GM19452 (cell line): Measurements from ENCODE around the gene LIF.
"Not testable (repeated sequence)": the region's sequence is repeated elsewhere in the genome, so short reads cannot be mapped to it uniquely, and the experiment has no call there.

Experiments
- ATAC-seq: cut with Tn5 transposase; IDR thresholded peaks from one replicate; pipeline ENCODE4 v1.9.1; 2021; ENCODE audit not compliant: unreplicated experiment

LIF gene

DNA sequence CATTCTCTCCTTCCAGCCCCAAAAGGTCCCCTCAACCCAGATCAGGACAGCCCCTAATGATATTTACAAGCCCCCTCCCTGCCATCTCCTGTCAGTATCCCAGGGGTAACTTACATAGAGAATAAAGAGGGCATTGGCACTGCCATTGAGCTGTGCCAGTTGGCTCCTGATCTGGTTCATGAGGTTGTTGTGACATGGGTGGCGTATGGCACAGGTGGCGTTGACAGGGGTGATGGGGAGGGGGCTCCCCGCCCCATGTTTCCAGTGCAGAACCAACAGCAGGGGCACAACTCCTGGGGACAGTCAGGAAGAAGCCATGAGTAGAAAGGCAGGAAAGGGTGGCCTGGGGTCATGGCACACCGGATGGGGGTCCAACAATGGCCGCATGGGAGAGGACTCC is 1.9 kb downstream of the LIF start:
- no peak for ATAC-seq

- ATAC-seq: no peak
Observed at GRCh38 chr22:30244066-30244465, 2.5 kb downstream of the LIF start.

- ATAC-seq: no peak
Observed at GRCh38 chr22:30243661-30244060, 2.9 kb downstream of the LIF start.

DNA sequence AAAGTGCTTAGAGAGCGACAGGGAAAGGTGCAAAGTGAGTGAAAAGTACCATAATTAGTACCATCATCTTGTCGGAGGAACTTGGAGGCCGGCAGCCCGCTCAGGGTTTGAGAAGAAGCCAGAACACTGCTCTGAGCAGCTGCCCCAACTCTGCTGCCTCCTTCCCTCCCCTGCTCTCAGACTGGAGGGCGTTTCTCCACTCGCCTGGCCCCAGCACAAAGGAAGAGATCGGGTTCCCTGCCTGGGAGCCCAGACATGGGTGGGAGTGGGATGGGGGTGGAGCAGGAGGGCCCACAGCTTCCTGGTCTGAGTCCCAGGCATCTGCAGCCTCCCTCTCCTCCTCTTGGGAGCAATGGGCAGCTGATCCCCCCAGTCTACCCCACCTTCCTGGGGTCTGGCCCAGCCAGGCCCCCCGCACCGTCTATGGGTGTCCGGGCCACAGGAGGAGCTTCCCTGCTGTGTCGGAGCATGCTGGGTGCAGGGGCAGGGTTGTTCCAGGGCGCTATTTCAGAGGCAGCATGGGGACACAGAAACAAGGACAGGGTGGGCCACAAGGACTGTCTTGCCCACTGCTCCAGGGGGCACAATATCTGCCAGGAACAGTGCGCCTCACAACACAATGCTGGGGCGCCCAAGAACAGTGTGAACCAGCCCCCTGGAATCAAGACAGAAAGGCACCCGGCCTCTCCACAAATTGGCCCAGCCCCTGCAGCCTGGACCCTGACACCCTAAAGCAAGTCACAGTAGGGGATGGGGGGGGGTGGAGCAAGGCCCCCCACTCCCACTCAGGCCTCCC is 4.8 kb downstream of the LIF start:
- no peak for ATAC-seq

GRCh38 chr22:30240541-30241417 is 5.8 kb downstream of the LIF start:
- no peak for ATAC-seq

DNA sequence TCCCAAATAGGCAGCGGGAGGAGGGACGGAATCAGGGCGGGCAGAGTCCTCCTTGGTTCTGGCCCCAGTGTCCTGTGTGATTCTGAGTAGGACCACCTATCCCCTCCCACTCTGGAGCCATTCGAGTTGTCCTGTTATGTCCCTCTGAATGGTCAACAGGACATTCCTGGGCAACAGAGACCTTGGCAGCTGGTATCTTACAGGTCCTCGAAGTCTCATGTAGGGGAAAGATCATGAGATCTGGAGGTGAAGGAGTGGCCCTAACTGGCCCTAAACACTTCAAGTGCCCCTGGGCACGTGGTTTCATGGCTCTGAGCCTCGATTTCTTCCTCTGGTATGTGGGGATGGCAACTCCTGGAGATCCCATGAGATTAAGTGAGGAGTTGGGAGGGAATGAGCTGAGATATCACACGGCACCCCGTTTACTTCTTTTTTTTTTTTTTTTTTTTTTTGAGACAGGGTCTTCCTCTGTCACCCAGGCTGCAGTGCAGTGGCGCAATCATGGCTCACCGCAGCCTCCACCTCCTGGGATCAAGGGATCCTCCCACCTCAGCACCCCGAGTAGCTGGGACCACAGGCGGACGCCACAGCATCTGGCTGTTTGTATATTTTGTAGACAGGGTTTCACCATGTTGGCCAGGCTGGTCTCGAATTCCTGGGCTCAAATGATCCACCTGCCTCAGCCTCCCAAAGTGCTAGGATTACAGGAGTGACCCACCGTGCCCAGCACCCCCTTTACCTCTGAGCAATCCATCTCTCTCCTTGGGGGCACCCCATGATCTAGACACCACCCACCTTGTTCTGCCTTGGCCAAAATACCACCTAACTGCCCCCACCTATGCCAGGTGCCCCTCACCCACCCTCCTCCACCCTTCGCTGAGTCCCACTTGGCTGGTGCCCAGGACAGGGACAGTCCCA is 6.8 kb downstream of the LIF start:
- ATAC-seq: no peak

DNA sequence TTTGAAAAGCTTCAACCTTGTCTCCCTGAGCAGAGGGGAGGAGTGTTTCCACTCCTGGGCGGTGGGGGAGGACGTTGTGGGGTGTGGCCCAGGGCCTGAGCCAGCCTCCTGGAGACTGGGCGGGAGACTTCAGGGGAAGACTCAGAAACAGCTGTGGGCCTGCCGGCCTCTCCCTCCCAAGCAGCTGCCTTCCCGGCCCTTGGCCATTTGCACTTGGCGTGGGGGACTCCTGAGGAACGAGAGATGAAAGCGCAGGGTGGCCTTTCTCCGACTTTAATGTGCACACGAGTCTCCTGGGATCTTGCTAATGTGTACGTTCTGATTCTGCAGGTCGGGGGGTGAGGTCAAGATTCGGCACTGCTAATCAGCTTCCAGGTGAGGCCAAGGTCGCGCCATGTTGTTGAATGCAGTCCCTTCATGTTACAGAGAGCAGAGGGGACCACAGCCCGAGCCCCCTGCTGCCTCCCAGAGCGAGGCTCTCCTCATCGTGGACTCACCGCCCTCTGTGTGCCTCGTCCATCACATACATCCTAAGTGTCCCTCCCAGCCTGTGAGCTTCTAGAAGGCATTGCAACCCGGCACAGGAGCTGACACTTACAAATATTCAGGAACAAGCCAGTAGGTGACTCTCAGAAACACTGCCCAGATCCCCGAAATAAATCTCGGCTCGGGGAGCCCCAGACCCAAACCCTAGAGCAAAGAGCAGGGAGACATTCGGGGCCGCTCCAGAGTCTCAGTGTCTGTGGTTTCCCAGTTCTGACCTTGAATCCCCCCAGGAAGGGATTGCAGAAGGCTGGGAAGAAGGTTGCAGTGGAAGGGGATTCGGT is 7.7 kb downstream of the LIF start:
- ATAC-seq: no peak

DNA sequence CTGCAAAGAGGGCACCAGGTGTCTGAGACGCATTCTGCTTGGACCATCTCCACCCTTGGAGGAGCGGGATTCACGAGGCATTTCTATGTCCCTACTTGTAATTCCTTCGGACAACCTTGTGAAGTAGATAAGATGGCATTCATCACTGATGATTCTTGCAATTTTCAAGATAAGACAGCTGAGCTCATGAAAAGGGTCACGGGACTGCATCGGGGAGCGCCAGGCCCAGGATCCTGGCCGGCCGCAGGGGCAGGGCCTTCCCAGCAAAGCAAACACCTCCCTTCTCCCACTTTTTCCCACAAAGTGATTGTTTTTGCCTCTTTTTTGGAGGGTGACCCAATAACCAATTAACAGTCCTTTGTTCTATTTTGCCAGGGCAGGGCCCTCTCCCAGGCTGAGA is 8.4 kb downstream of the LIF start:
- no peak for ATAC-seq

DNA sequence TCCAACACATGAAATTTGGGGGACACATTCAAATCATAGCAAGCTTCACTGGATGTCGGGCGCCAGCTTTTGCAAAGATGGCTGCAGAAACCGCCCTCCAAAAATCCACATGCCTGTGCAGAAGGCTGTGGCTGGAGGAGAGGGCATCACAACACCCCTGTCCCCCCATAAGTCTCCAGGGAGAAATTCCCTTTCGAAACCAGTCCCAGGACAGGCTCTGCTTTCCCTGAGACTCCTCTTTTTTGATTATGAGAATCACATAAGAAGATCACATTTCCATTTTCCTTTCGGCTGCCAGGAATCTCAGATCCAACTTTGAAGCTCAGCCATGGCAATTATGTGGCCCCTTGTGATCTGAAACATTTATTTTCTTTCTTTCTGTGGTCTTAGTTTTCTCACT is 9.7 kb downstream of the LIF start:
- ATAC-seq: no peak

DNA sequence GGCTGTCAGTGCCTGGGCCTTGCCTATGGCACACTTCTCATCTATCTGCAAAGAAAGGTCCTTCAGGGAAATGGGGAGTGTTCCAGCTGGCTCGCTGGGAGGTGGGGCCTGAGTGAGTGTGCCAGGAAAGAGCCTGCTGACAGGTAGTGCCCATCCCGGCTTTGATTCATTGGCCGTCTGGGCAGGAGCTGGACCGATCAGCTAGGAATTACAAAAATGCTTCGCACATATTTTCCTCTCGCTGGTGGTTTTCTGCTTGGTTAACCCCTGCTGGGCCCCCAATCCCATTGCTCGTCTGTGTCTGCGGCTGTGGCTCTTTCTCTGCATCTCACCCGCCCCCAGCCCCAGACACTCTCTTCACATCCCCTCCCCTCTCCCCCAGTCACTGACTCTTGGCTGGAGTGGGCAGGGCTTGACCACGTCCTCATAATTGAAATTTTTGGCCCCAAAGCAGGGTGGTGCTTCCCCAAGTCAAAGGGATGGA is 10.8 kb downstream of the LIF start:
- no peak for ATAC-seq

GRCh38 chr22:30234786-30235470 is 11.6 kb downstream of the LIF start:
- no peak for ATAC-seq

DNA sequence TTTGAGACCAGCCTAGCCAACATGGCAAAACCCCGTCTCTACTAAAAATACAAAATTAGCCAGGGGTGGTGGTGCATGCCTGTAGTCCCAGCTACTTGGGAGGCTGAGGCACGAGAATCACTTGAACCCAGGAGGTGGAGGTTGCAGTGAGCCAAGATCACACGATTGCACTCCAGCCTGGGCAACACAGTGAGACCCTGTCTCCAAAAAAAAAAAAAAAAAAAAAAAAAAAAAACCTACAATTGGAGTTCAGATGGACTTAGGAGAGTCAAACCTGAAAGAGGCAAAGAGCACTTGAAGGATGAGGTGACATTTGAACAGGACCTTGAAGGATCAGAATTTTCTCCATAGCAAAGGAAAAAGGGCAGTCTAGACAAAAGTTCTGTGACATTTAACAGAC is 12.2 kb downstream of the LIF start:
- ATAC-seq: not testable (repeated sequence)

- no peak for ATAC-seq
Observed at GRCh38 chr22:30233582-30233981, 13.0 kb downstream of the LIF start.

GRCh38 chr22:30232716-30233218 is 13.8 kb downstream of the LIF start:
- ATAC-seq: no peak

GRCh38 chr22:30230787-30231461 is 15.6 kb downstream of the LIF start:
- no peak for ATAC-seq

- ATAC-seq: no peak
Observed at GRCh38 chr22:30230330-30230729, 16.2 kb downstream of the LIF start.

DNA sequence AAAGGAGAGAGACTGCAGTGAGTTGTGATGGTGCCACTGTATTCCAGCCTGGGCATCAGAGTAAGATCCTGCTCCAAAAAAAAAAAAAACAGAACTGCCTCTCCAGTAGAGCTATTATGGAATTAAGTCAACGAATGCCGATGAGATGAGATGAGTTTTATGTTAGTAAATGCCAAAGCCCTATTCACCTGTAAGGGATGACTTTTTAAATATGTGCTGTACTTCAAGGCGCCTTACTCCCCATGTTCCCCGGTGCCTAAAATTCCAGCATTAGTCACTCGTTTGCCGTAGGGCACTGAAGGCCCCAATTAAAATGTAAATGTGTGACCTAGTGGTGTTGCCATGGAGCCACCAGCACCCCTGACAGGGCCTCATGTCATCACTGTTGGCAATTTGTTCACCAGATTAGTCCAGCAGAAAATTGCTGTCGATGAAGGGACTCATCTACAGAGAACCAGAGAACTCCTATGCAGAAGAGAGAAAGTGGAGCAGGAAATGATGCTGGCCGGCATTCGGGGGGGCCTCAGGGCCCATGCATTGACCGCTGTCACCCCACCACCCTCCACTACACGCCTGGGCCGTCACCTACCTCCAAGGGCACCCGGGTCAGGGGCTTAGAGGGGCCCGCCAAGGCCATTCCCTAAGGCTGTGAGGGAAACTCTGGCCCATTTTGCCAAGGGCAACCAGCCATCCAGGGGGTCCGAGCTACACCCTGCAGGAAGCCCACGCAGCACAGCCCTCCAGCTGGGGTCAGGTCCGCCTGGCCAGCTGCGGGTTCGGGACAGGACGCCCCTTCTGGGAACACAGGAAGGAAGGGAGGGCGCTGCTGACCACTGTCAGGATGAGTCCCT is 17.8 kb downstream of the LIF start:
- ATAC-seq: no peak
